Testis (tissue), 2 donors: Measurements from ENCODE around the gene GHRHR.

Experiments used
- CTCF ChIP-seq, 3 experiments: fragments of 450-650 bp in 2 of 3; fragments of 200-600 bp in 1 of 3; sonication (generic) in 1 of 3; IDR thresholded peaks; one replicate each; pipeline ENCODE4 v1.5.1; 2016 to 2019; ENCODE audit warnings: antibody characterized with exemption in 3 of 3, mild to moderate bottlenecking in 2 of 3, moderate library complexity in 1 of 3
- POLR2A ChIP-seq: fragments of 450-650 bp; IDR thresholded peaks from one replicate; pipeline ENCODE4 v1.6.1; 2017; ENCODE audit warnings: antibody characterized with exemption, mild to moderate bottlenecking, moderate library complexity

GRCh38 chr7:30931929-30932540 is 31.7 kb upstream of the GHRHR start:
- no peak for TF ChIP-seq CTCF (IDR thresholded peaks at IDR 0.05)
- TF ChIP-seq POLR2A = no peak
